H54 (cell line): ENCODE measurements around the gene RPRD1B.
A peak's percentile ranks its signal among the peaks of the same experiment; 100 is the strongest.

Experiments used
- DNase-seq: peaks from one replicate; pipeline ENCODE4 v3.0.0; 2011; ENCODE audit warnings: low spot score, mixed read lengths; ENCODE audit not compliant: insufficient read length
- FAIRE-seq: peaks from 3 replicates; lab custom pipeline; 2011; peaks lifted over from hg19 to GRCh38; lab: Jason Lieb, UNC
- POLR2A ChIP-seq: IDR thresholded peaks from 2 replicates; pipeline ENCODE4 v1.6.1; 2011; ENCODE audit warnings: low read depth, mild to moderate bottlenecking, low read length

Gene RPRD1B

DNA sequence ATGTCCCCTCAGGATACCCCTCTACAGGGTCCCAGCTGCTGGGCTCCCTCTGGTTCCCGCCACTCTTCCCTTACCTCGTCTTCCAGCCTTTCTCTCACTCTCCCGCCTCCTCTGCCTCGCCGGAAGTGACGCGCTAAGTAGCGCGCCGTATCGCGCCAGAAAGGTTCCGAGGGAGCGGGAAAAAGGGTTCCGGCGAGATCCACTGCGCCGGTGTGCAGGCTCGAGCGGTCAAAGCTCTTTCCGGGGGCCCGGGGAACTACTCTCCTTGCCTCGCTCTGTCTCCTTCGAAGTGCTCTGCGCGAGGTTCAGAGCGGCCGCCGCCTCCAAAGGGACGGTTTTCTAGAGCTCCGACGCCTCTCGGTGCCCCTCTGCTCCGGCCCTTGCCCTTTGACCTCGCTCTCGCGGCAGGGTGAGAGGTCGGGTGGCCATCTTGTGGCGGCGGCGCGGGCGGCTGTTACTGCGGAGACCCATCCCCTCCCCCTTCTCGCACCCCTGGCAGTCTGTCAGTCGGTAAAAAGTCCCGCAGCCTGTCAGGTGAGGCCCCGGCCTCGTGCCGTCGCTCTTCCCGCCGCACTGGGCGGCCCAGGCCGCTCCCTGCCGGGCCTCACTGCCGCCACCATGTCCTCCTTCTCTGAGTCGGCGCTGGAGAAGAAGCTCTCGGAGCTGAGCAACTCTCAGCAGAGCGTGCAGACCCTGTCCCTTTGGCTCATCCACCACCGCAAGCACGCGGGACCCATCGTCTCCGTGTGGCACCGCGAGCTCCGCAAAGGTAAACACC is at the start of gene RPRD1B, which contains the start of gene TTI1:
TSS of gene RPRD1B (plus strand) at position 417 of the 778 bp plus-strand sequence. CDS start at position 619, 202 bp downstream.
TSS of gene TTI1 (minus strand) at position 127 of the 778 bp plus-strand sequence. CDS start 19,640 bp downstream, outside the sequence.
- peak; percentile 74 for DNase-seq
- no peak for FAIRE-seq
- TF ChIP-seq POLR2A, result peak; percentile 50; the same call in 1 of the 2 replicates

DNA sequence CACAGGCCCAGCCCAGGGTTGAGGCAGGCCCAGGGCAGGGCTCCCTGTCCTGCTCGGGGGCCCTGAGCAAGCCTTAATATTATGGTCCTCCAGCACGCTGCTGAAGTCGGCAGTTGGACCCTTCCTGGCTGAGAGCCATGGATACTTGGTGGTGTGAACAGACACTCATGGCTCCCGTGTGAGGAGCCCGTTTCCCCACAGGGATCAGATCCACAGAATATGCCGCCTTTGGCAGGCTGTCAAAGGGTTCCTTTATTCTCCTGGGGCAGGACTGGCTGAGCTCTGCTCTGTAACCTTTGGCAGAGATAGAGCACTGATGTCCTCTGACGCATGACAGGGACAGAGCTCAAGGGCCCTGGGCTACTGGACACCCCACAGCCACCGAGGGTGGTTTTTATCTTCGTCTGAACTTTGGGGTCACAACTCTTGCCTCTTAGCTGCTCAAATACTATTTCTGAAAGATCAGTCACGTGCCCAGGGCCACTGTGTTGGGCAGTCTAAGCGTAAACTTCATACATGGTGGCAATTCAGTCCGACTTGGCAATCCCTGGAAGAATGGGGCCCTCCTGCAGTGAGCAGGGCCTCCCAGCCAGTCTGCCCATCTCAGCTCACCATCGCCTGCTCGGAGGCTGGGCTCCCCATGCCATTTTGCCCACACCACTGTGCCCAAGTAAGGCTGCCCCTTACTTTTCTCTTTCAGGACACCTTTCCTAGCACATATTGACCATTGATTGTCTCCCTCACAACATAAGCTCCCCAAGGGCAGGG is 49.3 kb upstream of the RPRD1B start:
- FAIRE-seq, result no peak
- TF ChIP-seq POLR2A, result no peak
- no peak for DNase-seq

DNA sequence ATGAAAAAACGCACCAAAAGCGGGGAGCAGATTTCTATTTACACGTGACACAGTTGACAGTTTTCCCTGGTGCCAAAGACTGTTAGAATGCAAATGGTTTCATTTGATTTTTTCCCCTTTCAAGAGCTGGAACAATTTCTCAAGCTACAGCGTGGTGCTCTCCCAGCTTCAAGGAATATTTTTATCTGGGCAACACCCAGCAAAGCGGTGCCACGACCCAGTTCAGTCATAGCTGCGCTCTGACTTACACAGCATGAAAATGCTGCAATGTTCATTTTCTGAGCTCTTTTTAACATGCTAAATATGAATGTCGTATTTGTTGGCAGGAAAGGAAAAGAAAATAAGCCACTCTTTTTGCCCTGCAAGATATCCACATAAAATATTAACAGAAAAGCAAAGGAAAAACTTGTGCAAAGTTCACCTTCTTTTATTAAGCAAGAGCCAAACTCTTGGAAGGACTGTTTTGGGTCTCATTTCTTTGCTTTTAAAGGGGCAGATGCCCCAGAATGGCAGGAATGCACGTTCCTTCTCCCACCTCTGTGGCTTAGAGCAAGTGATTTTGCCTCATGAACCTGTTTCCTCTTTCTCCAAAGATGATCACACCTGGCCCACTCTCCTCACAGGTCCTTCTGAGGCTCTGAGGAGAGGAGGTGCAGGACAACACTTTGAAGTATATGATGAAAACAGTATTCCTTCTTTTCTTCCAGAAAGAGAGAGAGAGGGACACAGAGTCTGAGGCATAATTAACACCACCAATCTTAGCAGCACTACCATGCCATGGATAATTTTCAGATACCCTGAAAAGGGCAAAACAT is 47.3 kb upstream of the RPRD1B start:
- no peak for TF ChIP-seq POLR2A
- no peak for DNase-seq

GRCh38 chr20:37986873-37987601 is 46.5 kb upstream of the RPRD1B start:
- no peak for DNase-seq
- TF ChIP-seq POLR2A, result no peak
- no peak for FAIRE-seq

More for the DNA sequence above, 47.3 kb upstream of the RPRD1B start:
- FAIRE-seq, result no peak

DNA sequence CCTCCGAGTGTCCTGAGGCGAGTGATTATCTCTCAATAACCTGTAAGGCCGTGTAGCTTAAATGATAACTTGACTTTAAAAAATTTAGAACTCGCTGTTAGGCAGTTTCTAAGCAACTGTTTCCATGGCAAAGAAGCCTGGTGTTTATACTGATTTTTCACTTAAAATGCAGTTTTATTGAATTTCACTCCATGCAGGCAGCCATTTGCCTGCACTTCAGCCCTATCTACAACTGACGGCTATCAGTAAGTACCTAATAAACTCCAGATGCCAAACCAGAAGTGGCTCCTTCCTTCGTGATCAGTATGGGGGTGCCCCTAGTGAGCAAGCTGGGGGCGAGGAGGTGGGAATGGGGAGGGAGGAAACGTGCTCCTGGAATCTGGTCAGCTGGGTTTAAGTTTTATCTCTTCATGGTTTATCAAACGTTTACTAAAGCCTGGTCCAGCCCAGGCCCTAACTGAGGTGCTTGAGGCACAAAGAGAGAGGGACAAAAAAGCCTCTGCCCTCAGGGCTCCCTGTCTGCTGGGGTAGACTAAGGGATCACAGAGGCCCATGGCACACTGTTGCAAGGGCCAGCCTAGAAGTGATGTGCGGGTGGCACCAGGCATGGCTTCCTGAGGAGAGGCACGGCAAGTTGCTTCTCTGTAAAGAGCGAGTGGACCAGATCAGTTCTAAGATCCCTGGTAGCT is 45.8 kb upstream of the RPRD1B start:
- DNase-seq, result no peak
- FAIRE-seq, result no peak
- TF ChIP-seq POLR2A, result no peak

GRCh38 chr20:37988306-37988954 is 45.1 kb upstream of the RPRD1B start:
- FAIRE-seq, result no peak
- no peak for DNase-seq
- no peak for TF ChIP-seq POLR2A

DNA sequence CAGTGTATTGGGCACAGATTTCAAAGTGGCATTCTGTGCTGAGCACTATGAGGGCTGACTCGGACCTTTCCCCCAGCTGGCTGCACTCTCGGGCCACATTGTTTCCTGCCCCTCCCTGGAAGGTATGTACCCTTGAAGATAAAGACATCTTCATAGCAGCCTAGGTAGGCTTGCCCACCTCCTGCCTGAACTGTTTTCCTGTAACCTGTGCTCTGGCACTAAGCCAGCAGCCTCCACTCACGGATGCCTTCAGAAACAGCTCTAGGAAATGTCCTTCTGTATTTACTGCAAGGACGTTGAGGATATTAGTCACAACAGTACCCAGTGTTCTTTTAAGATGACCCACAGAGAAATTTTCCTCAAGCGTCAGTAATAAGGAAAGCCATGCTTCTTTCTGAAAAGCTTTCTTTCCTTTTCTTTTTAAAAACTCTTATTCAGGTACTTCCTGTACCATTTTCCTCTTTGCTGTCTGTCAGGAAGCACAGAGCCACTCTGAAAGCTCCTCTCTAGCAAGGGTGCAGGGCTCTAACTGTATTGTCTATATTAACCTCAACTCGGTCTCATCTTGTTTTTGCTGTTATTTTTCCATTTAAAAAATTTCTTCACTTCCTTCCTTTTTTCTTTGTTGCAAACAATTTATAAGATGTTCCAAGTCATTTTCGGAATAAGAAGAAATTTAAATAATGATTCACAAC is 43.8 kb upstream of the RPRD1B start:
- no peak for DNase-seq
- no peak for TF ChIP-seq POLR2A
- no peak for FAIRE-seq

DNA sequence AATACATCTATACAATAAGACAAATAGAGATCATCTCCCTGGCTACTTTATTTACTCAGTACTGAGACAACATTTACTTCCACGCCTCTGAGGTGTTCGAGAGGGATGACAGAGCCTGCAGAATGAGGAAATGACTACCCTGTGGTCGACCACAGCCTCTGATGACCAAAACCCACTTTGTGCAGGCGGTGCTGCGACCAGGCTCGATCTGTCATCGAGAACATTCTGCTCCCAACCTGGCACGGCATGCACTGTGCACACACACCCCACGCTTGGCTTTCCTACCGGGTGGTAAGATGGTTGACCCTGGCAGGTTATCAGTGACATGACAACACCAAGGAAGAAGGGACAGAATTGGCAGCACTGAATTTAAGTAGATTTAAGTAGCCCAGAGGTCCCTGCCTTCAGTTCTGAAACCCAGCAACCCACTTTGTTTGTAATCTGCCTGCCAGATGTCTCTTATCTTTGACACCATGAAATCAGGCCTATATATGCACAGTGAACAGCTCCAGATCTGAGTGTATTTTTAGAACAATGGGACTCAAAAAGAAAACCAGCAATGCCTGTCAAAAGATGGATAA is 42.9 kb upstream of the RPRD1B start:
- DNase-seq (peak; percentile 38), FAIRE-seq (no peak)
- TF ChIP-seq POLR2A, result no peak

- FAIRE-seq (no peak), DNase-seq (no peak)
- TF ChIP-seq POLR2A, result no peak
Observed at GRCh38 chr20:37991157-37991866, 42.2 kb upstream of the RPRD1B start.

DNA sequence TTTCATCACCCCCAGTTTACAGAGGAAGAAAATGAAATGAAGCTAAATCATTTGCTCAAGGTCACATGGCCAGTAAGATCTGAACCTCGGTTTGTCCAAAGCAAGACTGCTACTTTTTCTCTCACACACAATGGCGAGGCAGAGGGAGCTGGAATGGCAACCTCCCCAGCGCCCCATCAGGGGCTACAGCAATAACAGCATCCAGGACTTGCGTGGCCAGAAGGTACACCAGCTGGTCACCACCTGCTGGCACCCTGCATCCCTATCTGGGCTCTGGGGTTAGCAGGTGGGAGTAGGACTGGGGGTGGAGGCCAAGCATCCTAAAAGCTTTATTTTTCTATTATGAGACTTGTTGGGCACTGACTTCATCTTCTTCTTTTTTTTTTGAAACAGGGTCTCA is 41.6 kb upstream of the RPRD1B start:
- TF ChIP-seq POLR2A, result no peak
- FAIRE-seq (no peak), DNase-seq (no peak)
